Loucy (cell line): ENCODE data around the gene PLEKHA4.
"Not testable (repeated sequence)": the region's sequence is repeated elsewhere in the genome, so short reads cannot be mapped to it uniquely, and the experiment has no call there.

ENCODE experiments used
- H2AFZ ChIP-seq: fragments of 200-600 bp; sonication (generic); 2 replicates; pipeline ENCODE4 v1.6.0; 2016; ENCODE audit warnings: antibody characterized with exemption, mild to moderate bottlenecking, low read length, moderate library complexity
- H3F3A ChIP-seq: fragments of 200-600 bp; 2 replicates; pipeline ENCODE4 v1.6.0; 2016; ENCODE audit warnings: antibody characterized with exemption, low read depth, mild to moderate bottlenecking
- H3K27me3 ChIP-seq: fragments of 200-600 bp; sonication (generic); 2 replicates; pipeline ENCODE4 v1.6.1; 2014; ENCODE audit warnings: low read length, mild to moderate bottlenecking; ENCODE audit not compliant: insufficient read depth, poor library complexity, severe bottlenecking
- H3K36me3 ChIP-seq: fragments of 200-600 bp; sonication (generic); 2 replicates; pipeline ENCODE4 v1.6.1; 2016; ENCODE audit warnings: low read length; ENCODE audit not compliant: insufficient read depth
- H3K4me1 ChIP-seq: fragments of 200-600 bp; sonication (generic); 2 replicates; pipeline ENCODE4 v1.5.1; 2014; ENCODE audit warnings: low read length, mild to moderate bottlenecking; ENCODE audit not compliant: insufficient read depth, poor library complexity, severe bottlenecking
- H3K4me2 ChIP-seq: fragments of 200-600 bp; sonication (generic); 2 replicates; pipeline ENCODE4 v1.6.0; 2014; ENCODE audit warnings: antibody characterized with exemption, low read length, low read depth, mild to moderate bottlenecking; ENCODE audit not compliant: poor library complexity, severe bottlenecking
- H3K4me3 ChIP-seq: fragments of 200-600 bp; sonication (generic); 2 replicates; pipeline ENCODE4 v1.5.1; 2014; ENCODE audit warnings: low read length, mild to moderate bottlenecking, mixed read lengths; ENCODE audit not compliant: poor library complexity, severe bottlenecking
- H3K79me2 ChIP-seq: fragments of 200-600 bp; sonication (generic); 2 replicates; pipeline ENCODE4 v1.6.1; 2014; ENCODE audit warnings: low read length; ENCODE audit not compliant: insufficient read depth
- H3K9ac ChIP-seq: fragments of 200-600 bp; sonication (generic); 2 replicates; pipeline ENCODE4 v1.6.0; 2014; ENCODE audit warnings: mild to moderate bottlenecking, low read depth, low read length, moderate library complexity; ENCODE audit not compliant: poor library complexity, severe bottlenecking
- H3K9me2 ChIP-seq: fragments of 200-600 bp; sonication (generic); replicated peaks from 2 replicates; pipeline ENCODE4 v1.6.1; 2016; ENCODE audit warnings: low read depth, low read length, mixed read lengths
- H3K9me3 ChIP-seq: fragments of 200-600 bp; sonication (generic); 2 replicates; pipeline ENCODE4 v1.6.1; 2014; ENCODE audit warnings: mild to moderate bottlenecking, antibody characterized with exemption, low read length, low read depth; ENCODE audit not compliant: insufficient read depth
- H4K20me1 ChIP-seq: fragments of 200-600 bp; sonication (generic); 2 replicates; pipeline ENCODE4 v1.6.0; 2014; ENCODE audit warnings: antibody characterized with exemption, low read length, mild to moderate bottlenecking; ENCODE audit not compliant: insufficient read depth, poor library complexity, severe bottlenecking
- CTCF ChIP-seq: fragments of 200-600 bp; sonication (generic); conservative IDR thresholded peaks from 2 replicates; pipeline ENCODE4 v1.5.1; 2014; ENCODE audit warnings: mild to moderate bottlenecking, antibody characterized with exemption, low read length
- EZH2phosphoT487 ChIP-seq: fragments of 200-600 bp; IDR thresholded peaks from 2 replicates; pipeline ENCODE4 v1.6.1; 2018; ENCODE audit warnings: antibody characterized with exemption, mild to moderate bottlenecking, moderate library complexity, borderline replicate concordance

Gene PLEKHA4

GRCh38 chr19:48914181-48914580, 45.8 kb upstream of the PLEKHA4 start:
- H3K9ac ChIP-seq, result no peak overlapping the region
- no peak for TF ChIP-seq CTCF
- no peak for TF ChIP-seq EZH2phosphoT487
- no peak overlapping the region for H2AFZ ChIP-seq
- no peaks in the 10 kb centered on the region for H3K9me3 ChIP-seq
- H3K9me2 ChIP-seq, result no peaks in the 10 kb centered on the region
- H3K36me3 ChIP-seq, result peaks cover 21% of the 10 kb centered on the region; the same call in 1 of the 2 replicates
- no peaks in the 10 kb centered on the region for H3K4me1 ChIP-seq
- no peak overlapping the region for H3K4me2 ChIP-seq
- no peak overlapping the region for H3K4me3 ChIP-seq
- H3K27me3 ChIP-seq, result no peaks in the 10 kb centered on the region
- no peaks in the 10 kb centered on the region for H3K79me2 ChIP-seq
- H3F3A ChIP-seq, result no peaks in the 10 kb centered on the region
- H4K20me1 ChIP-seq, result no peaks in the 10 kb centered on the region

GRCh38 chr19:48913114-48913889, 44.9 kb upstream of the PLEKHA4 start:
- H3K4me1 ChIP-seq, result no peaks in the 10 kb centered on the region
- no peaks in the 10 kb centered on the region for H3K79me2 ChIP-seq
- no peak overlapping the region for H3K9ac ChIP-seq
- no peaks in the 10 kb centered on the region for H3F3A ChIP-seq
- no peak overlapping the region for H2AFZ ChIP-seq
- H3K4me2 ChIP-seq, result no peak overlapping the region
- TF ChIP-seq EZH2phosphoT487, result no peak
- TF ChIP-seq CTCF, result no peak
- H3K4me3 ChIP-seq, result no peak overlapping the region
- no peaks in the 10 kb centered on the region for H3K27me3 ChIP-seq
- H3K9me2 ChIP-seq, result no peaks in the 10 kb centered on the region
- H3K9me3 ChIP-seq, result no peaks in the 10 kb centered on the region
- H3K36me3 ChIP-seq, result peaks cover 21% of the 10 kb centered on the region; the same call in 1 of the 2 replicates
- H4K20me1 ChIP-seq, result no peaks in the 10 kb centered on the region

- Histone ChIP-seq H3K4me2 (no peak overlapping the region), H3K36me3 (peaks cover 21% of the 10 kb centered on the region; the same call in 1 of the 2 replicates), H3K9ac (no peak overlapping the region), H3K79me2 (no peaks in the 10 kb centered on the region), H4K20me1 (no peaks in the 10 kb centered on the region), H3F3A (no peaks in the 10 kb centered on the region), H3K4me3 (no peak overlapping the region), H3K9me2 (no peaks in the 10 kb centered on the region), H3K27me3 (no peaks in the 10 kb centered on the region), H2AFZ (no peak overlapping the region), H3K9me3 (no peaks in the 10 kb centered on the region), H3K4me1 (no peaks in the 10 kb centered on the region)
- no peak for TF ChIP-seq CTCF
- no peak for TF ChIP-seq EZH2phosphoT487
These were observed 42.4 kb upstream of the PLEKHA4 start for GRCh38 chr19:48910803-48911202.

- not testable (repeated sequence) for H3K27me3 ChIP-seq, H4K20me1 ChIP-seq, H3K9ac ChIP-seq, H3K79me2 ChIP-seq, H3K4me2 ChIP-seq, H3K4me1 ChIP-seq, H3K9me2 ChIP-seq, H3K4me3 ChIP-seq, H3K9me3 ChIP-seq, H3F3A ChIP-seq, H2AFZ ChIP-seq
- peaks cover 21% of the 10 kb centered on the region; the same call in 1 of the 2 replicates for H3K36me3 ChIP-seq
These were observed 41.1 kb upstream of the PLEKHA4 start for GRCh38 chr19:48909424-48910077.
